Hepatocyte (in vitro differentiated cells): ENCODE measurements around the gene TCEA3.

Experiments used
- EZH2phosphoT487 ChIP-seq: fragments of 200-600 bp; sonication (generic); IDR thresholded peaks from one replicate; pipeline ENCODE4 v1.6.1; 2018; ENCODE audit warnings: antibody characterized with exemption, mild to moderate bottlenecking, low read depth, moderate library complexity; ENCODE audit not compliant: unreplicated experiment, severe bottlenecking
- TF ChIP-seq, protein P1 (sequence below): fragments of 200-600 bp; sonication (generic); IDR thresholded peaks from 2 replicates; pipeline ENCODE4 v1.5.1; 2016; ENCODE audit warnings: antibody characterized with exemption, mild to moderate bottlenecking; ENCODE audit not compliant: poor library complexity

DNA sequence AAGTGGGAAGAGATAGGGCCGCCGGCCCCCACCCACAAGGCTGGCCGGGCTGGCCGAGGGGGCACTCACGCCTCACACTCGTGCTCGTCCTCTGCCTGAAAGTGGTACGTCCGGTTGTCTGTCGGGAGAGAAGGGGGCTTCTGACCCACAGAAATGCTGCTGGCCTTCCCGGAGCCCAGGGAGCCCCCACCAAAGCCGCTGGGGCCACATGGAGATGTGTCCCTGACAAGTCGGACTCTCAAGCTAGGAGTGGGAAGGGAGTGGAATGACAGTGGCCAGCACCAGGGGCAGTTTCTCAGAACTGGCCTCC is 12.8 kb upstream of the TCEA3 start:
- no peak for TF ChIP-seq EZH2phosphoT487
- TF ChIP-seq, protein P1, sequence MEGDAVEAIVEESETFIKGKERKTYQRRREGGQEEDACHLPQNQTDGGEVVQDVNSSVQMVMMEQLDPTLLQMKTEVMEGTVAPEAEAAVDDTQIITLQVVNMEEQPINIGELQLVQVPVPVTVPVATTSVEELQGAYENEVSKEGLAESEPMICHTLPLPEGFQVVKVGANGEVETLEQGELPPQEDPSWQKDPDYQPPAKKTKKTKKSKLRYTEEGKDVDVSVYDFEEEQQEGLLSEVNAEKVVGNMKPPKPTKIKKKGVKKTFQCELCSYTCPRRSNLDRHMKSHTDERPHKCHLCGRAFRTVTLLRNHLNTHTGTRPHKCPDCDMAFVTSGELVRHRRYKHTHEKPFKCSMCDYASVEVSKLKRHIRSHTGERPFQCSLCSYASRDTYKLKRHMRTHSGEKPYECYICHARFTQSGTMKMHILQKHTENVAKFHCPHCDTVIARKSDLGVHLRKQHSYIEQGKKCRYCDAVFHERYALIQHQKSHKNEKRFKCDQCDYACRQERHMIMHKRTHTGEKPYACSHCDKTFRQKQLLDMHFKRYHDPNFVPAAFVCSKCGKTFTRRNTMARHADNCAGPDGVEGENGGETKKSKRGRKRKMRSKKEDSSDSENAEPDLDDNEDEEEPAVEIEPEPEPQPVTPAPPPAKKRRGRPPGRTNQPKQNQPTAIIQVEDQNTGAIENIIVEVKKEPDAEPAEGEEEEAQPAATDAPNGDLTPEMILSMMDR: no peak
